Measurements from ENCODE around the gene ABHD5.
A peak's percentile ranks its signal among the peaks of the same experiment; 100 is the strongest.

The ABHD5 gene

DNA sequence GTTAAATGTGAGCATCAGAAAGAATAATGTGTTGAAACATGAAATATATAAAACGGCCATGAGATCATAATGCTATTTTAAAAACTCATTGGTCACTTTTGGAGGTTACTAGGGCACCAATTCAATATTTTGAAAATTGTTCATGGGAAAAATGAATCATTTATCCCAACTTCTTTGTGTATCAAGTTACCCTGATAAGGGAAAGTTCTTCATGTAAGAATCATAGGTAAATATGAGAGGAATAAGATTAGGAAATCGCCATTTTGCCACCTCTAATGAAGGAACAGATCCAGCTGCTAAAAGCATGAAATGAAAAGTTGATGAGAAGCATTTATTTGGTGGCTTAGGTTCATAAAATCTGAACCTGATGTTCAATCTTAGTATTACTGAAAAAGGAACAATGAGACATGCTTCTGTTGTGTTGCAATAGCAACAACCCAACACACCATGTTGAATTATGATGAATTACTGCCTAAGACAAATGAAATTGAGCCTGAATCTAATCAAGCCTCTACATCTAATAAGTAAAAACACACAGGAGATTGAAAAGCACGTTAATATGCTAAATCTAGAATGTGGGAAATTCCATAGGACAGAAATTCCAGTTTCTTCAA, 32.5 kb downstream of the ABHD5 start:
- DNase-seq (ENCODE audit: low spot score), result no peak
- H3K27me3 ChIP-seq (ENCODE audit: insufficient read depth, poor library complexity, severe bottlenecking), result no peaks in the 10 kb centered on the region
- peaks cover 25% of the 10 kb centered on the region for H3K36me3 ChIP-seq (ENCODE audit: low read depth)
- ATAC-seq (ENCODE audit: low read depth), result peak; percentile 38; the same call in 2 of the 3 replicates
- H3K4me1 ChIP-seq (ENCODE audit: insufficient read depth, poor library complexity, severe bottlenecking), result peaks cover 6% of the 10 kb centered on the region
- H3K4me3 ChIP-seq (ENCODE audit: severe bottlenecking), result no peak overlapping the region
- no peak overlapping the region for H3K27ac ChIP-seq (ENCODE audit: poor library complexity, severe bottlenecking)
- H3K9me3 ChIP-seq (ENCODE audit: severe bottlenecking), result no peaks in the 10 kb centered on the region
- TF ChIP-seq, protein P1, sequence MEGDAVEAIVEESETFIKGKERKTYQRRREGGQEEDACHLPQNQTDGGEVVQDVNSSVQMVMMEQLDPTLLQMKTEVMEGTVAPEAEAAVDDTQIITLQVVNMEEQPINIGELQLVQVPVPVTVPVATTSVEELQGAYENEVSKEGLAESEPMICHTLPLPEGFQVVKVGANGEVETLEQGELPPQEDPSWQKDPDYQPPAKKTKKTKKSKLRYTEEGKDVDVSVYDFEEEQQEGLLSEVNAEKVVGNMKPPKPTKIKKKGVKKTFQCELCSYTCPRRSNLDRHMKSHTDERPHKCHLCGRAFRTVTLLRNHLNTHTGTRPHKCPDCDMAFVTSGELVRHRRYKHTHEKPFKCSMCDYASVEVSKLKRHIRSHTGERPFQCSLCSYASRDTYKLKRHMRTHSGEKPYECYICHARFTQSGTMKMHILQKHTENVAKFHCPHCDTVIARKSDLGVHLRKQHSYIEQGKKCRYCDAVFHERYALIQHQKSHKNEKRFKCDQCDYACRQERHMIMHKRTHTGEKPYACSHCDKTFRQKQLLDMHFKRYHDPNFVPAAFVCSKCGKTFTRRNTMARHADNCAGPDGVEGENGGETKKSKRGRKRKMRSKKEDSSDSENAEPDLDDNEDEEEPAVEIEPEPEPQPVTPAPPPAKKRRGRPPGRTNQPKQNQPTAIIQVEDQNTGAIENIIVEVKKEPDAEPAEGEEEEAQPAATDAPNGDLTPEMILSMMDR (IDR thresholded peaks at IDR 0.05; ENCODE audit: poor library complexity, severe bottlenecking), result no peak

DNA sequence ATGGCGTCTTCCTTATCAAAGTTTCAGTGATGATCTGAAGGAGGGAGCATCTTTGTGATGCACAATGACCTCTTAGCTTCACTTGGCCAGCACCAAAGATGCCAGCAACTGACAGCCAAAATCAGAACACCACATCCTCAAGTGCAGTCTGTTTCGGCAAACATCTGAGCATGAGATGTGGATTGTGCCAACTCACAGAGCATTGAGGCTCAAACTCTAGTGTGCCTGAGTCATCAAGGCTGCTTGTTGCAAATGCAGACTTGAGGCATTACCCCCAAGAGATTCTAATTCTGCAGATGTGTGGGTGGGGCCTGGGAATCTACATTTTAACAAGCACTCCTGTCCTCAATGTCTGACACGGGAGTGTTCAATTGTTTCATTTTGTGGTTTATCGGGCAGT, 35.8 kb downstream of the ABHD5 start:
- peaks cover 6% of the 10 kb centered on the region for H3K4me1 ChIP-seq (ENCODE audit: insufficient read depth, poor library complexity, severe bottlenecking)
- H3K27ac ChIP-seq (ENCODE audit: poor library complexity, severe bottlenecking), result no peak overlapping the region
- no peak overlapping the region for H3K4me3 ChIP-seq (ENCODE audit: severe bottlenecking)
- no peaks in the 10 kb centered on the region for H3K9me3 ChIP-seq (ENCODE audit: severe bottlenecking)
- no peaks in the 10 kb centered on the region for H3K36me3 ChIP-seq (ENCODE audit: low read depth)
- no peak for ATAC-seq (ENCODE audit: low read depth)
- TF ChIP-seq, protein P1 (IDR thresholded peaks at IDR 0.05; ENCODE audit: poor library complexity, severe bottlenecking), result no peak
- no peak for DNase-seq (ENCODE audit: low spot score)
- no peaks in the 10 kb centered on the region for H3K27me3 ChIP-seq (ENCODE audit: insufficient read depth, poor library complexity, severe bottlenecking)

DNA sequence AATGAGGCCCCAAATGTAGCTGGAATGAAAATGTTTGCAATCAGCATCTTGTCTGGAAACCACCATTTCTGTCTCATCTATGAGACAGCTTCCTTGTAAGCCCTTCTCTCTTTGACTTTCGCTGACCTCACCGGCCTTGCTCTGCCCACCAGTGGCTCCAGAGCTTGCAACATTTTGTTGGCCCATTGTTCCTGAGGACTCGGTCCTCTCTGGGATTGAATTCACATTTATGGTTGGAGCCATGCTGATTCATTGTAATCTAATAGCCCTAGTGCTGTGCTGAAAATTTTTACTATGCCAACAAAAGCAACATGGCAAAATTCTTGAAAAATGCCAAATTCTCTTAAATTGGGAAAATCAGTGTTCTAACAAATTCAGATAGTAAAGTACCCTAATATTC, 37.2 kb downstream of the ABHD5 start:
- Histone ChIP-seq H3K27me3 (ENCODE audit: insufficient read depth, poor library complexity, severe bottlenecking) (no peaks in the 10 kb centered on the region), H3K36me3 (ENCODE audit: low read depth) (no peaks in the 10 kb centered on the region)

DNA sequence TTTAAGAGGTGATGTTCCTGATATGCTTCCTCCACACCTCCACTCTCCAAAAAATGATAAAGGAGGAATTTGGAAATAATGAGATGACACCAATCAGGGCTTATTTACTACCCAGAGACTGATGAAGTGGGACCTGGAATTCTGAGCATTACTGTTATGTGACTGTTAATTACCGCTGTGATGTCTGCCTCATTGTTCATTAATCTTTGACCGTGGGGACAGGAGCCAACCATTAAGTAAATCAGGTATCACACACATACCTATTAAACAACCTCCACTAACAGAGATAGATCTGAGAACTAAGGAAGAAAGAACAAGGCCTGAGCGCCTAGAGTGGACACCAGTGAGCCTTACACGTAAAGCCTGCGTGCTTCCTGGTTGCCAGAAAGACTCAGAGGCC, 37.7 kb downstream of the ABHD5 start:
- H3K4me1 ChIP-seq (ENCODE audit: insufficient read depth, poor library complexity, severe bottlenecking), result no peaks in the 10 kb centered on the region
- TF ChIP-seq, protein P1 (IDR thresholded peaks at IDR 0.05; ENCODE audit: poor library complexity, severe bottlenecking), result no peak
- ATAC-seq (ENCODE audit: low read depth) (no peak), DNase-seq (ENCODE audit: low spot score) (no peak)
- no peak overlapping the region for H3K27ac ChIP-seq (ENCODE audit: poor library complexity, severe bottlenecking)
- no peaks in the 10 kb centered on the region for H3K9me3 ChIP-seq (ENCODE audit: severe bottlenecking)
- no peaks in the 10 kb centered on the region for H3K27me3 ChIP-seq (ENCODE audit: insufficient read depth, poor library complexity, severe bottlenecking)
- H3K36me3 ChIP-seq (ENCODE audit: low read depth), result no peaks in the 10 kb centered on the region
- no peak overlapping the region for H3K4me3 ChIP-seq (ENCODE audit: severe bottlenecking)

More for the DNA sequence above, 37.2 kb downstream of the ABHD5 start:
- no peak for ATAC-seq (ENCODE audit: low read depth)
- Histone ChIP-seq H3K4me3 (ENCODE audit: severe bottlenecking) (no peak overlapping the region), H3K9me3 (ENCODE audit: severe bottlenecking) (no peaks in the 10 kb centered on the region), H3K27ac (ENCODE audit: poor library complexity, severe bottlenecking) (no peak overlapping the region), H3K4me1 (ENCODE audit: insufficient read depth, poor library complexity, severe bottlenecking) (peaks cover under 1% of the 10 kb centered on the region)
- TF ChIP-seq, protein P1 (IDR thresholded peaks at IDR 0.05; ENCODE audit: poor library complexity, severe bottlenecking), result no peak
- DNase-seq (ENCODE audit: low spot score), result no peak

DNA sequence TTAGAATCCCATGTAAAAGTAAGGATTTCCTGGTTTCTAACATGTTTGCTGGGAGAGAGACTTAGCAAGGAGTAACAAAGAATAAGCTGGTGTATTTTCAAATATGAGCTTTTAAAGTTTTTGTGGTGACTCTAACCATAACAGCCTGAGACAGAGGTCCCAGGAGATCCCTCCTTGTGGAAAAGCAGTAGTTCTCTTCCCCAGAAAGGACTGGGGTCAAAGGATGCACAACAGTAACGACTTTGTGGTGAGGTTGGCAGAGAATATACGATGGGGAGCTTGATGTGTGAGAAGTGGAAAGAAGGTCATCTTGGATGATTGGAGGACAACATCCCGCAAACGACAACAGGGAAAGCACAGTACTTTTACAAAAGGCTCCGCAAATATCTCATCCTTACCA, 38.2 kb downstream of the ABHD5 start:
- no peak for ATAC-seq (ENCODE audit: low read depth)
- Histone ChIP-seq H3K4me1 (ENCODE audit: insufficient read depth, poor library complexity, severe bottlenecking) (peaks cover 2% of the 10 kb centered on the region), H3K27me3 (ENCODE audit: insufficient read depth, poor library complexity, severe bottlenecking) (no peaks in the 10 kb centered on the region), H3K36me3 (ENCODE audit: low read depth) (no peaks in the 10 kb centered on the region), H3K9me3 (ENCODE audit: severe bottlenecking) (no peaks in the 10 kb centered on the region), H3K27ac (ENCODE audit: poor library complexity, severe bottlenecking) (no peak overlapping the region), H3K4me3 (ENCODE audit: severe bottlenecking) (no peak overlapping the region)
- TF ChIP-seq, protein P1 (IDR thresholded peaks at IDR 0.05; ENCODE audit: poor library complexity, severe bottlenecking), result no peak
- no peak for DNase-seq (ENCODE audit: low spot score)

Data from RWPE2 (cell line).